ENCODE results near the gene F10.

F10 gene

GRCh38 chr13:113121183-113121927 is 1.2 kb upstream of the F10 start:
- DNase-seq (ENCODE audit: low spot score): no peak
- TF ChIP-seq CTCF (IDR thresholded peaks at IDR 0.05; ENCODE audit: extremely low read depth, missing control alignments): no peak

- TF ChIP-seq CTCF (IDR thresholded peaks at IDR 0.05; ENCODE audit: extremely low read depth, missing control alignments): no peak
- no peak for DNase-seq (ENCODE audit: low spot score)
These were observed 599 bp upstream of the F10 start for GRCh38 chr13:113121928-113122471.

GRCh38 chr13:113123226-113124201 is 915 bp downstream of the F10 start:
- DNase-seq (ENCODE audit: low spot score): no peak
- TF ChIP-seq CTCF (IDR thresholded peaks at IDR 0.05; ENCODE audit: extremely low read depth, missing control alignments): no peak

GRCh38 chr13:113124211-113124970 is 1.8 kb downstream of the F10 start:
- TF ChIP-seq CTCF (IDR thresholded peaks at IDR 0.05; ENCODE audit: extremely low read depth, missing control alignments): no peak
- DNase-seq (ENCODE audit: low spot score): no peak

- no peak for DNase-seq (ENCODE audit: low spot score)
- no peak for TF ChIP-seq CTCF (IDR thresholded peaks at IDR 0.05; ENCODE audit: extremely low read depth, missing control alignments)
These were observed 3.1 kb downstream of the F10 start for GRCh38 chr13:113125506-113126264.

- no peak for TF ChIP-seq CTCF (IDR thresholded peaks at IDR 0.05; ENCODE audit: extremely low read depth, missing control alignments)
- DNase-seq (ENCODE audit: low spot score): no peak
These were observed 3.9 kb downstream of the F10 start for GRCh38 chr13:113126265-113127150.

Data from GM20000 (cell line).